ENCODE data around the gene FER. TPM values are rescaled to one million over a fixed set of nuclear protein-coding genes. Genes with fewer than 3 reads are reported as not detected.
"Not testable (repeated sequence)": the region's sequence is repeated elsewhere in the genome, so short reads cannot be mapped to it uniquely, and the experiment has no call there.

Gene FER
- total RNA-seq, 5 donors from 2014 or later (not counting 1 experiment from before 2014, with no cell fraction given) = 7.0 to 19.6 (median 10.4) TPM

DNA sequence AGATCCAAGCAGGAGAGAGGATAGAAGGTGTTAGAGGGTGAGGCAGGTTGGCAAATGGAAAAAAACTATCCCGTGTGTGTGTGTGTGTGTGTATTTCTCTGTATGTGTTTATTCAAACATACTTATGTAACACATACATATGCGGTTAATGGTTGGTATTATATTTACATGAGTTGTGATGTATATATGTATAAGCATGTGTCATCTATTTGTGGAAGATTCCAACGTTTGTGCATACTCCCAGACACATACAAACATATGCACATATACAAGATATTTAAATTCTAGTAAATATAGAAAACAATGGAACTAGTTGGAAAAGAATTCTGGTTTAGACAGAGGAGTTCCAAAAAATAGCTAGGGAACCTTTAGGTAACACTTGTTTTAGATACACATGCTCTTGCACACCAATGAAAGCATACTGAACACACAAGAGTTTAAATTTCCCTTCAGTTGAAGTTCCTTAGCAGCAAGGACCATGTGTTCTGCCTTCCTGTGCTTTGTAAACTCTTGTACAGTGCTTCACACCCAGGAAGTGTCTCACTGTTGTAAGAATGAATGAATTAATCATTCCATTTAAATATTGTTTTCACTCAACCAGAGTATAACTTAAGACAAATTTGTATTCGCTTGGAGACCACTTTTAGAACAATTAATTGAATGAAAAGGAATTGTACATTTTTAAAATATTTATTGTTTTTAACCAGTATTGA, 257.8 kb downstream of the FER start:
- H3K36me3 Mint-ChIP-seq = peaks cover 7% of the 10 kb centered on the region
- H3K4me1 Mint-ChIP-seq = peaks cover 0 to 2% (median 0%) of the 10 kb centered on the region in 3 donors
- ChIA-PET POLR2A (interaction anchor here in 1 of 2 donors (0.6 kb wide), 1 partner anchor 109 kb away, joined by 3 read pairs; no protein-coding TSS in a partner anchor), CTCF (no interaction called here)
- Histone ChIP-seq H3K4me1 (ENCODE audit: control insufficient read depth in 1 of 2, extremely low read depth in 1 of 2, insufficient read depth in 2 of 2, low read length in 2 of 2) (peaks cover 0 to 2% of the 10 kb centered on the region in 2 experiments), H3K9me3 (no peaks in the 10 kb centered on the region), H3K36me3 (ENCODE audit: control insufficient read depth in 2 of 2, extremely low read depth in 1 of 2, insufficient read depth in 1 of 2, low read length in 1 of 2) (no peaks in the 10 kb centered on the region), H3K27ac (ENCODE audit: low read length) (no peak overlapping the region), H3K4me3 (ENCODE audit: control insufficient read depth in 1 of 2, extremely low read depth in 1 of 2, low read length in 1 of 2) (no peak overlapping the region), H3K27me3 (replicated peaks in 1 of 2; ENCODE audit: control insufficient read depth in 2 of 2, extremely low read depth in 1 of 2, insufficient read depth in 2 of 2, low read length in 1 of 2) (no peaks in the 10 kb centered on the region)
- no CpG with 5 or more reads among the region's 4 CpGs for WGBS (ENCODE audit: insufficient coverage)
- no peak overlapping the region for H3K4me3 Mint-ChIP-seq
- DNase-seq (no peak), ATAC-seq (replicated peaks in 1 of 4) (no peak)
- no peaks in the 10 kb centered on the region for H3K27me3 Mint-ChIP-seq
- no peaks in the 10 kb centered on the region for H3K9me3 Mint-ChIP-seq
- no peak overlapping the region for H3K27ac Mint-ChIP-seq

DNA sequence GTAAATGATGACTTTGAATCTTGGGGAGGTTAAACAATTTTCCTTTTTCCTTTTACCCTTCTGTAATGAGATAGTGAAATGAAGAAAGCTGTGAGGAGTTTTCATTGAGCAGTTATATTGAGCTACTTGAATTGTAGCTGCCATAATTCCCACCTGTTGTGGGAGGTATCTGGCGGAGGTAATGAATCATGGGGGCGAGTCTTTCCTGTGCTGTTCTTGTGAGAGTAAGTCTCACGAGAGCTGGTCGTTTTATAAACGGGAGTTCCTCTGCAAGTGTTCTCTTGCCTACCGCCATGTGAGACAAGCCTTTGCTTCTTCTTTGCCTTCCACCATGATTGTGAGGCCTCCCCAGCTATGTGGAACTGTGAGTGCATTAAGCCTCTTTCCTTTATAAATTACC, 258.4 kb downstream of the FER start:
- H3K27me3 ChIP-seq (replicated peaks in 1 of 2; ENCODE audit: control insufficient read depth in 2 of 2, extremely low read depth in 1 of 2, insufficient read depth in 2 of 2, low read length in 1 of 2) = no peaks in the 10 kb centered on the region
- no peaks in the 10 kb centered on the region for H3K36me3 ChIP-seq (ENCODE audit: control insufficient read depth in 2 of 2, extremely low read depth in 1 of 2, insufficient read depth in 1 of 2, low read length in 1 of 2)
- Mint-ChIP-seq H3K27me3 (no peaks in the 10 kb centered on the region), H3K4me3 (no peak overlapping the region), H3K9me3 (no peaks in the 10 kb centered on the region), H3K36me3 (peaks cover 9% of the 10 kb centered on the region), H3K4me1 (peaks cover 0 to 2% (median 0%) of the 10 kb centered on the region in 3 donors), H3K27ac (no peak overlapping the region)
- H3K4me1 ChIP-seq (ENCODE audit: control insufficient read depth in 1 of 2, extremely low read depth in 1 of 2, insufficient read depth in 2 of 2, low read length in 2 of 2) = peaks cover 0 to 2% of the 10 kb centered on the region in 2 experiments
- no peaks in the 10 kb centered on the region for H3K9me3 ChIP-seq
- no peak overlapping the region for H3K27ac ChIP-seq (ENCODE audit: low read length)
- no peak for ATAC-seq (replicated peaks in 1 of 4)
- no peak for DNase-seq
- POLR2A ChIA-PET = interaction anchor here in 1 of 2 donors (0.6 kb wide), 1 partner anchor 110 kb away, joined by 3 read pairs; no protein-coding TSS in a partner anchor
- WGBS (ENCODE audit: insufficient coverage) = 100% methylated on average over 2 of the region's 6 CpGs
- CTCF ChIA-PET = no interaction called here
- H3K4me3 ChIP-seq (ENCODE audit: control insufficient read depth in 1 of 2, extremely low read depth in 1 of 2, low read length in 1 of 2) = no peak overlapping the region

DNA sequence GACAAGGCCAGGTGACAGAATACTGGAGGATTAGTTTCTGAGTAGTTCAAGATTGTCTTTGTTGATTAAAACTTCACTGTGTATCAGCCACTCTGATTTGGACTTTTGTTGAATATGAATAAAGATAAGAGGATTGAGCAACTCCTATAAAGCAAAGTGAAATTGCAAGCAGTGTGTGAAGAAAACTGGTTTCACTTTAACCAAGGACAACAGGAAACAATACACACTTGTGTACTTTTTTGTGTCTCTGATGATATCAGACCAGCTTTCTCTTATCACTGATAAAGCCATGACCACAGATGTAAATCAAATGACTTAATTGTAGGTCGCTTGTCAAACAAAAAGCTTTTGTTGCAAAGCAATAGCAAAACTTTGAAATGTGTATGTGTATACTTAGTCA, 268.6 kb downstream of the FER start:
- no peaks in the 10 kb centered on the region for H3K36me3 ChIP-seq (ENCODE audit: control insufficient read depth in 2 of 2, extremely low read depth in 1 of 2, insufficient read depth in 1 of 2, low read length in 1 of 2)
- Mint-ChIP-seq H3K4me3 (no peak overlapping the region), H3K36me3 (peaks cover 7% of the 10 kb centered on the region), H3K27ac (no peak overlapping the region), H3K27me3 (no peaks in the 10 kb centered on the region), H3K9me3 (peaks cover 0 to 5% (median 4%) of the 10 kb centered on the region in 3 donors), H3K4me1 (peaks cover 7 to 10% (median 8%) of the 10 kb centered on the region in 3 donors)
- no peaks in the 10 kb centered on the region for H3K9me3 ChIP-seq
- ATAC-seq (replicated peaks in 1 of 4) (no peak), DNase-seq (no peak)
- H3K27ac ChIP-seq (ENCODE audit: low read length) = no peak overlapping the region
- ChIA-PET CTCF (interaction anchor here in 1 of 2 donors (0.5 kb wide), 1 partner anchor 13 kb away, joined by 9 read pairs; no protein-coding TSS in a partner anchor), POLR2A (no interaction called here)
- H3K4me1 ChIP-seq (ENCODE audit: control insufficient read depth in 1 of 2, extremely low read depth in 1 of 2, insufficient read depth in 2 of 2, low read length in 2 of 2) = no peaks in the 10 kb centered on the region
- H3K27me3 ChIP-seq (replicated peaks in 1 of 2; ENCODE audit: control insufficient read depth in 2 of 2, extremely low read depth in 1 of 2, insufficient read depth in 2 of 2, low read length in 1 of 2) = no peaks in the 10 kb centered on the region
- WGBS (ENCODE audit: insufficient coverage) = no CpG with 5 or more reads among the region's 1 CpG
- no peak overlapping the region for H3K4me3 ChIP-seq (ENCODE audit: control insufficient read depth in 1 of 2, extremely low read depth in 1 of 2, low read length in 1 of 2)

DNA sequence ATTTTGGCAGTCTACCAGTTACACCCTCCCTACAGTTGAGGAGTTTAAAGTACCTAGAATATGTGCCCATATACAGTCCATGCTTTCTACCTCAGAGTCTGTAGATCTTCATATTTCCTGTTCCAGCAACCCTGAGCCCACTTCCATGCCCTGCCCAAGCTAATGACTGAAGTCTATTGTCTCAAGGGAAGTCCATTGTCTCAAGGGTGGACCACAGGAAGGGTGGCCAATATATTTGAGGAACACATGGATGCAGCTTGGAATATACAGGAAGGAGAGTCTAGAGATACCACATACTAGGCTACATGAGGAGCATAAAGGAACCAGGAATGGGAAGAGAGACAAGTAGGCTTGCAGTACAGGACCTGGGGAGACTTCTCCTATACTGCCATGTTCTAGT, 274.4 kb downstream of the FER start:
- no peaks in the 10 kb centered on the region for H3K9me3 ChIP-seq
- ChIA-PET CTCF (no interaction called here), POLR2A (no interaction called here)
- Mint-ChIP-seq H3K36me3 (peaks cover 14% of the 10 kb centered on the region), H3K9me3 (peaks cover 0 to 3% (median 0%) of the 10 kb centered on the region in 3 donors), H3K4me1 (no peaks in the 10 kb centered on the region), H3K4me3 (no peak overlapping the region), H3K27ac (no peak overlapping the region), H3K27me3 (no peaks in the 10 kb centered on the region)
- H3K36me3 ChIP-seq (ENCODE audit: control insufficient read depth in 2 of 2, extremely low read depth in 1 of 2, insufficient read depth in 1 of 2, low read length in 1 of 2) = no peaks in the 10 kb centered on the region
- H3K4me3 ChIP-seq (ENCODE audit: control insufficient read depth in 1 of 2, extremely low read depth in 1 of 2, low read length in 1 of 2) = no peak overlapping the region
- ATAC-seq (replicated peaks in 1 of 4) = no peak
- H3K4me1 ChIP-seq (ENCODE audit: control insufficient read depth in 1 of 2, extremely low read depth in 1 of 2, insufficient read depth in 2 of 2, low read length in 2 of 2) = no peaks in the 10 kb centered on the region
- no peak overlapping the region for H3K27ac ChIP-seq (ENCODE audit: low read length)
- H3K27me3 ChIP-seq (replicated peaks in 1 of 2; ENCODE audit: control insufficient read depth in 2 of 2, extremely low read depth in 1 of 2, insufficient read depth in 2 of 2, low read length in 1 of 2) = no peaks in the 10 kb centered on the region
- no peak for DNase-seq

DNA sequence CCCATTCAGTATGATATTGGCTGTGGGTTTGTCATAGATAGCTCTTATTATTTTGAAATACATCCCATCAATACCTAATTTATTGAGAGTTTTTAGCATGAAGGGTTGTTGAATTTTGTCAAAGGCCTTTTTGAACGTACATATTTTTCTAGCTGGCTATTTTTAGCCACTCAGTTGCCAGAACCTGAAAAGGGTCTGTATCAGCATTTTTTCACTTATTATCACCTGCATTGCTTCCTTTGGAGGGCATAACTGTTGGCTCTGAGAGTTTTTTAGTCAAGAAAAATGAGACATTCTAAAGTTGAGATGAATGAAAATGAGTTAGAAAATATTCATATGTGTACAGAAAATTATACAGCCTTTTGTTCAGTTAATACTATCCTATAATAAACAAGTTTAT, 278.0 kb downstream of the FER start:
- DNase-seq; H3K27me3 ChIP-seq (replicated peaks in 1 of 2; ENCODE audit: control insufficient read depth in 2 of 2, extremely low read depth in 1 of 2, insufficient read depth in 2 of 2, low read length in 1 of 2); H3K4me3 ChIP-seq (ENCODE audit: control insufficient read depth in 1 of 2, extremely low read depth in 1 of 2, low read length in 1 of 2); H3K4me3 Mint-ChIP-seq; H3K4me1 ChIP-seq (ENCODE audit: control insufficient read depth in 1 of 2, extremely low read depth in 1 of 2, insufficient read depth in 2 of 2, low read length in 2 of 2); H3K9me3 Mint-ChIP-seq; H3K9me3 ChIP-seq; CTCF ChIA-PET; H3K4me1 Mint-ChIP-seq; ATAC-seq (replicated peaks in 1 of 4); H3K27me3 Mint-ChIP-seq; H3K36me3 ChIP-seq (ENCODE audit: control insufficient read depth in 2 of 2, extremely low read depth in 1 of 2, insufficient read depth in 1 of 2, low read length in 1 of 2); H3K27ac ChIP-seq (ENCODE audit: low read length); H3K27ac Mint-ChIP-seq: not testable (repeated sequence)
- POLR2A ChIA-PET = interaction anchor here in 1 of 2 donors (0.6 kb wide), 1 partner anchor 20 kb away, joined by 3 read pairs; no protein-coding TSS in a partner anchor
- H3K36me3 Mint-ChIP-seq = peaks cover 17% of the 10 kb centered on the region
- WGBS (ENCODE audit: insufficient coverage) = no CpG with 5 or more reads among the region's 1 CpG

DNA sequence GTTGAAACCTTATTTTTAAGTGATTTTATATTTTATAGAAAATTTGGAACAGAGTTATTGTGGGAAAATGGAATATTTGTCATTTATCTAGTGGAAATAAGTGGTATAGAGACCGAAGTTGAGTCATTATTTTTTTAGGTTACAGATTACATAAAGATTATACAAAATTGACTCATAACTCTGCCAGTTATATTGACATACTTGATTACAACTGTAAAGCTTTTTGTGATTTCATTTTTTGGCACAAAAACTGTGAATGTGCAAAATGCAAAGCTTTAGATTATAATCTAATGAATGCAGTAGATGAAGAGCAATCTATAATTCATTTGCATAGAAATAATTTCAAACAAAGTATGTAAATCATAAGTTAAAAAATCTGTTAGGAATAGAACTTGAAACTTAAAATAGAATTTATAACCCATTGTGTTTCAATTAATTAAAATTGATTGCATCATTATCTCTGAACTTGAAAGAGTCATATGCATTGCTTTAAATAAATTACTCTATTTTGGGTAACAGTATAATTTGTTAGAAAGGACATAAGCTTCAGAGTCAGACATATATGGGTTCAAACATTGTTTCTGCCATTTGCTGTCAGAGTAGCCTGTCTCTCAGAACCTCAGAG, 280.4 kb downstream of the FER start:
- no peaks in the 10 kb centered on the region for H3K4me1 Mint-ChIP-seq
- CTCF ChIA-PET = no interaction called here
- ATAC-seq (replicated peaks in 1 of 4) (no peak), DNase-seq (no peak)
- no peak overlapping the region for H3K4me3 Mint-ChIP-seq
- Histone ChIP-seq H3K27me3 (replicated peaks in 1 of 2; ENCODE audit: control insufficient read depth in 2 of 2, extremely low read depth in 1 of 2, insufficient read depth in 2 of 2, low read length in 1 of 2) (no peaks in the 10 kb centered on the region), H3K4me1 (ENCODE audit: control insufficient read depth in 1 of 2, extremely low read depth in 1 of 2, insufficient read depth in 2 of 2, low read length in 2 of 2) (no peaks in the 10 kb centered on the region), H3K36me3 (ENCODE audit: control insufficient read depth in 2 of 2, extremely low read depth in 1 of 2, insufficient read depth in 1 of 2, low read length in 1 of 2) (no peaks in the 10 kb centered on the region), H3K4me3 (ENCODE audit: control insufficient read depth in 1 of 2, extremely low read depth in 1 of 2, low read length in 1 of 2) (no peak overlapping the region), H3K9me3 (no peaks in the 10 kb centered on the region), H3K27ac (ENCODE audit: low read length) (no peak overlapping the region)
- peaks cover 0 to 3% (median 0%) of the 10 kb centered on the region in 3 donors for H3K9me3 Mint-ChIP-seq
- H3K36me3 Mint-ChIP-seq = peaks cover 14% of the 10 kb centered on the region
- POLR2A ChIA-PET = interaction anchor here in 1 of 2 donors (0.6 kb wide), 1 partner anchor 334 kb away, joined by 3 read pairs; no protein-coding TSS in a partner anchor
- no peaks in the 10 kb centered on the region for H3K27me3 Mint-ChIP-seq
- no CpG with 5 or more reads among the region's 1 CpG for WGBS (ENCODE audit: insufficient coverage)
- no peak overlapping the region for H3K27ac Mint-ChIP-seq

All from T-cell (primary cell).